HG03342 (cell line): Measurements from ENCODE around the gene ANTXRL.
"Not testable (repeated sequence)": the region's sequence is repeated elsewhere in the genome, so short reads cannot be mapped to it uniquely, and the experiment has no call there.

ENCODE experiments used
- ATAC-seq: cut with Tn5 transposase; IDR thresholded peaks from one replicate; pipeline ENCODE4 v1.9.1; 2021; ENCODE audit warnings: mild to moderate bottlenecking, moderate library complexity; ENCODE audit not compliant: unreplicated experiment

The ANTXRL gene

GRCh38 chr10:46306516-46307184 is 19.9 kb downstream of the ANTXRL start:
- ATAC-seq = no peak

- no peak for ATAC-seq
Measured at GRCh38 chr10:46307281-46308112, 20.7 kb downstream of the ANTXRL start.

- no peak for ATAC-seq
Measured at GRCh38 chr10:46308113-46308415, 21.3 kb downstream of the ANTXRL start.

- no peak for ATAC-seq
Measured at GRCh38 chr10:46308666-46309450, 22.1 kb downstream of the ANTXRL start.

GRCh38 chr10:46309511-46310142 is 22.8 kb downstream of the ANTXRL start:
- ATAC-seq = no peak

GRCh38 chr10:46310143-46310514 is 23.3 kb downstream of the ANTXRL start:
- no peak for ATAC-seq

- no peak for ATAC-seq
Measured at GRCh38 chr10:46310851-46311250, 24.1 kb downstream of the ANTXRL start.

- ATAC-seq = no peak
Measured at GRCh38 chr10:46311501-46311951, 24.7 kb downstream of the ANTXRL start.

- ATAC-seq = not testable (repeated sequence)
Measured at GRCh38 chr10:46311961-46312431, 25.2 kb downstream of the ANTXRL start.

GRCh38 chr10:46312953-46313352 is 26.2 kb downstream of the ANTXRL start:
- no peak for ATAC-seq

- ATAC-seq = no peak
Measured at GRCh38 chr10:46314071-46314470, 27.3 kb downstream of the ANTXRL start.

- ATAC-seq = not testable (repeated sequence)
Measured at GRCh38 chr10:46315071-46315860, 28.5 kb downstream of the ANTXRL start.

- no peak for ATAC-seq
Measured at GRCh38 chr10:46317370-46317769, 30.6 kb downstream of the ANTXRL start.

- no peak for ATAC-seq
Measured at GRCh38 chr10:46317889-46318288, 31.1 kb downstream of the ANTXRL start.

- ATAC-seq = no peak
Measured at GRCh38 chr10:46318799-46319198, 32.0 kb downstream of the ANTXRL start.

- no peak for ATAC-seq
Measured at GRCh38 chr10:46319389-46319788, 32.6 kb downstream of the ANTXRL start.

GRCh38 chr10:46321770-46322169 is 35.0 kb downstream of the ANTXRL start:
- no peak for ATAC-seq

GRCh38 chr10:46323176-46323575 is 36.4 kb downstream of the ANTXRL start:
- no peak for ATAC-seq

- ATAC-seq = no peak
Measured at GRCh38 chr10:46325021-46325420, 38.2 kb downstream of the ANTXRL start.

- no peak for ATAC-seq
Measured at GRCh38 chr10:46326066-46326465, 39.3 kb downstream of the ANTXRL start.
